BJ (cell line): ENCODE data around the gene DIAPH3. TPM values are rescaled to one million over a fixed set of nuclear protein-coding genes. Genes with fewer than 3 reads are reported as not detected.

ENCODE experiments used
- CTCF ChIA-PET: fragments of 350-600 bp; formaldehyde crosslinking; extraction: SDS; loops from one replicate; lab custom pipeline; 2021; ENCODE audit warnings: antibody characterized with exemption, inconsistent platforms; lab: Yijun Ruan, JAX
- POLR2A ChIA-PET: fragments of 300-600 bp; sonication (Branson Sonifier 250); formaldehyde crosslinking; extraction: SDS; loops from one replicate; lab custom pipeline; 2021; ENCODE audit warnings: antibody characterized with exemption; lab: Charles Lee
- DNase-seq: peaks from one replicate; pipeline ENCODE4 v3.0.0-alpha.2; 2011; ENCODE audit warnings: low read depth
- H3K27me3 ChIP-seq: 2 replicates; pipeline ENCODE4 v1.6.0; 2011; ENCODE audit warnings: low read length; ENCODE audit not compliant: control insufficient read depth, insufficient read depth
- H3K36me3 ChIP-seq: 2 replicates; pipeline ENCODE4 v1.5.1; 2011; ENCODE audit warnings: low read length; ENCODE audit not compliant: control insufficient read depth, insufficient read depth
- H3K4me3 ChIP-seq: 2 replicates; pipeline ENCODE4 v1.5.1; 2011; ENCODE audit warnings: low read depth, mild to moderate bottlenecking, control low read depth, low read length
- polyA plus RNA-seq: library from polyadenylated mRNA; depleted of rRNA; stranded (reverse); fragments of >200 nt; gene quantifications from 2 replicates; pipeline ENCODE4 v1.2.3, GENCODE V29; 2011
- TF ChIP-seq, protein P1 (sequence below): IDR thresholded peaks from 2 replicates; pipeline ENCODE4 v1.5.1; 2011; ENCODE audit warnings: low read depth, mild to moderate bottlenecking, control low read depth, inconsistent platforms, low read length, moderate library complexity; ENCODE audit not compliant: insufficient read depth

Gene DIAPH3
- polyA plus RNA-seq, 1 experiment: 8.5 TPM

DNA sequence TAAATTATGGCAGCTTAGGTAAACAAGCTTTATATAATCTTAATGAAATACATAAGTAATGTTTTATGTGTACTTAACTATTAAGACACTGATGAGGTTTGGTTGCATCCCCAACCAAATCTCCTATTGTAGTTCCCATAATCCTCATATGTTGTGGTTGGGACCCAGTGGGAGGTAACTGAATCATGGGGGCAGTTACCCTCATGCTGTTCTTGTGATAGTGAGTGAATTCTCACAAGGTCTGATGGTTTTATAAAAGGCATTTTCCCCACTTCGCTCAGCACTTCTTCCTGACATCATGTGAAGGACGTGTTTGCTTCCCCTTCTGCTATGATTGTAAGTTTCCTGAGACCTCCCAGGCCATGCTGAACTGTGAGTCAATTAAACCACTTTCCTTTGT is 212.7 kb downstream of the DIAPH3 start:
- ChIA-PET CTCF (interaction anchor here (0.6 to 1.5 kb wide), 2 partner anchors 10 to 323 kb away, joined by 3 read pairs; no protein-coding TSS in a partner anchor), POLR2A (no interaction called here)
- TF ChIP-seq, protein P1, sequence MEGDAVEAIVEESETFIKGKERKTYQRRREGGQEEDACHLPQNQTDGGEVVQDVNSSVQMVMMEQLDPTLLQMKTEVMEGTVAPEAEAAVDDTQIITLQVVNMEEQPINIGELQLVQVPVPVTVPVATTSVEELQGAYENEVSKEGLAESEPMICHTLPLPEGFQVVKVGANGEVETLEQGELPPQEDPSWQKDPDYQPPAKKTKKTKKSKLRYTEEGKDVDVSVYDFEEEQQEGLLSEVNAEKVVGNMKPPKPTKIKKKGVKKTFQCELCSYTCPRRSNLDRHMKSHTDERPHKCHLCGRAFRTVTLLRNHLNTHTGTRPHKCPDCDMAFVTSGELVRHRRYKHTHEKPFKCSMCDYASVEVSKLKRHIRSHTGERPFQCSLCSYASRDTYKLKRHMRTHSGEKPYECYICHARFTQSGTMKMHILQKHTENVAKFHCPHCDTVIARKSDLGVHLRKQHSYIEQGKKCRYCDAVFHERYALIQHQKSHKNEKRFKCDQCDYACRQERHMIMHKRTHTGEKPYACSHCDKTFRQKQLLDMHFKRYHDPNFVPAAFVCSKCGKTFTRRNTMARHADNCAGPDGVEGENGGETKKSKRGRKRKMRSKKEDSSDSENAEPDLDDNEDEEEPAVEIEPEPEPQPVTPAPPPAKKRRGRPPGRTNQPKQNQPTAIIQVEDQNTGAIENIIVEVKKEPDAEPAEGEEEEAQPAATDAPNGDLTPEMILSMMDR: no peak
- no peaks in the 10 kb centered on the region for H3K36me3 ChIP-seq
- no peak overlapping the region for H3K4me3 ChIP-seq
- H3K27me3 ChIP-seq: no peaks in the 10 kb centered on the region
- DNase-seq: no peak

DNA sequence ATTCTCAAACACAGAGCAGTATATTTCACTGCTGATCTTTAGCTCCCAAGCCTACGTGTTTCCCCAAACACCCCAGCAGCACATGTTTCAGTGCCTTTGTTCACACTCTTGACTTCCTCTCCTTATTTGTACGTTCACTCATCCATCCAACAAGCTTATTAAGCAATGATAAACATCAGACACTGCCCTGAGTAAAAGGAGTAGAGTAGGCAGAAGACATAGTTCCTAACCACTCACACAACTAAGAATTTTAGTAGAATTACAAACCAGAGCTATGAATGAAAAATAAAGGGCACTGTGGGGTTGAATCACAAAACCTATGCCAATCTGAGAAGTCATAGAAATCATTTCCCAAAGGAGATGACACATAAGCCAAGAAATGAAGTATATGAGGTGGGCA is 213.5 kb downstream of the DIAPH3 start:
- ChIA-PET CTCF (interaction anchor here (1.5 kb wide), 1 partner anchor 9 kb away, joined by 3 read pairs; no protein-coding TSS in a partner anchor), POLR2A (no interaction called here)
- TF ChIP-seq, protein P1: no peak
- DNase-seq: no peak
- no peak overlapping the region for H3K4me3 ChIP-seq
- H3K27me3 ChIP-seq: no peaks in the 10 kb centered on the region
- no peaks in the 10 kb centered on the region for H3K36me3 ChIP-seq

DNA sequence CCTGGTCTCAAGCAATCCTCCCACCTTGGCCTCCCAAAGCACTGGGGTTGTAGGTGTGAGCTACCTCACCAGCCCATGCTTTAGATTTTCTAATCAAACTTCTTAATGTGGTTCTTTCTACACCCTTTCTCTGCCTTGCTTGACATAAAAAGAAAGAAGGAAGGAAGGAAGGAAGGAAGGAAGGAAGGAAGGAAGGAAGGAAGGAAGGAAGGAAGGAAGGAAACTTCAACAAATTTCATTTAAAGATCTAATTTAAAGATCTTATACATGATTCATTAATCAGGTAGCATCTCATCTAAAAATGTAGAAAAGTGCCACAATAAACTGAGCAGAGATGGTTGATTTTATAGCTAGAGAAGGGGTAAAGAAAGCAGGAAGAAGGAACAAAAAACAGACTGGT is 215.0 kb downstream of the DIAPH3 start:
- TF ChIP-seq, protein P1: no peak
- DNase-seq: no peak
- H3K36me3 ChIP-seq: no peaks in the 10 kb centered on the region
- CTCF ChIA-PET: no interaction called here
- POLR2A ChIA-PET: no interaction called here
- H3K27me3 ChIP-seq: no peaks in the 10 kb centered on the region
- no peak overlapping the region for H3K4me3 ChIP-seq

DNA sequence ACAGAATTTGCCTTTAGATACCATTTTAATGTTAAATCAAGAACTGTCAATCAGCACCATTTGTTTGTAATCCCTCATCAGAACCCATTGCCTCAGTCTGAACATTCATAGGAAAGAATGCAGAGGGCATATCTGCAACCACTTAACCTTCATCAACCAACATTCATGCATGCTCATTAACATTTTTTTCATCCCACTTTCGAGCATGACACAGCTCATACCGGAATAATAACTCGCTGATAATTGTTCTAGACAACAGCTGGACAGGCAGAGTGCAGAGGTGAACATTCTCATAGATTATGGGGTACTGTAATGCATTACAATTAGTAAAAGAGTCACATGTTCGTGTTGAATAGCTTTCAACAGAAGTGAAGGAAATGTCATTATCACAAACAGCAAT is 216.8 kb downstream of the DIAPH3 start:
- Histone ChIP-seq H3K36me3 (no peaks in the 10 kb centered on the region), H3K4me3 (no peak overlapping the region), H3K27me3 (no peaks in the 10 kb centered on the region)
- CTCF ChIA-PET: interaction anchor here (0.6 kb wide), 1 partner anchor 280 kb away, joined by 3 read pairs; no protein-coding TSS in a partner anchor
- POLR2A ChIA-PET: no interaction called here
- DNase-seq: peak; percentile 12
- TF ChIP-seq, protein P1: no peak

DNA sequence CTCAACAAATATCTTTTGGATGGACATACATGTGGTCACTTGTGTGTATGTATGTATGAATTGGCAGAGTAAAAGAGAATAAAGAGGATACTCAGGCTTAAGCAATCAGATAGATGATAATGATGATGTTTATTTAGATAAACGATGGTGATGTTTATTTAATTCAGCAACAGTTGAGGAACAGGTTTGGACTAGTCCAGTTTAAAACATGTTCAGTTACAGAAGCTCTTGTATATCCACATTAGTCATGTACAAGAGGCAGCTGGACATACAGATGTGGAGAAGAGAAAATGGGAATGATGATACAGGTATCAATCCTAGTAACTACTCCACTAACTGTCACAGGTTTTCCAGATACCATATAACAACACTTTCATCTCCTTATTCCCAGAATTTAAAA is 232.1 kb downstream of the DIAPH3 start:
- no peaks in the 10 kb centered on the region for H3K36me3 ChIP-seq
- ChIA-PET POLR2A (no interaction called here), CTCF (no interaction called here)
- no peaks in the 10 kb centered on the region for H3K27me3 ChIP-seq
- no peak for DNase-seq
- TF ChIP-seq, protein P1: no peak
- H3K4me3 ChIP-seq: no peak overlapping the region
